GM12878 (cell line): ENCODE measurements around the gene SLC4A2. TPM values are rescaled to one million over a fixed set of nuclear protein-coding genes. Genes with fewer than 3 reads are reported as not detected.

Source experiments
- CEBPB ChIP-seq, 2 experiments: fragments of 150-350 bp in 1 of 2; IDR thresholded peaks; 2 replicates each; pipeline ENCODE4 v1.6.1; 2012 to 2014; ENCODE audit warnings: low read depth in 2 of 2, low read length in 2 of 2, borderline replicate concordance in 1 of 2, inconsistent platforms in 1 of 2
- EED ChIP-seq: sonication (generic); IDR thresholded peaks from 2 replicates; pipeline ENCODE4 v1.6.1; 2016; ENCODE audit warnings: antibody characterized with exemption, low read depth
- HDAC6 ChIP-seq: fragments of 200-600 bp; sonication (generic); IDR thresholded peaks from one replicate; pipeline ENCODE4 v1.8.0; 2017; ENCODE audit warnings: antibody characterized with exemption; ENCODE audit not compliant: unreplicated experiment
- KDM1A ChIP-seq: fragments of 200-600 bp; sonication (generic); IDR thresholded peaks from 2 replicates; pipeline ENCODE4 v1.6.1; 2016; ENCODE audit warnings: borderline replicate concordance
- MEF2B ChIP-seq: fragments of 450-650 bp; IDR thresholded peaks from 2 replicates; pipeline ENCODE4 v1.6.1; 2018; ENCODE audit warnings: mild to moderate bottlenecking, moderate library complexity; ENCODE audit not compliant: partially characterized antibody, poor library complexity, severe bottlenecking
- NFYA ChIP-seq: IDR thresholded peaks from 2 replicates; pipeline ENCODE4 v1.6.1; 2011; ENCODE audit warnings: low read depth, mild to moderate bottlenecking, low read length, improper control_type of control experiment, borderline replicate concordance
- POLR2A ChIP-seq: IDR thresholded peaks from 2 replicates; pipeline ENCODE4 v1.6.1; 2011; ENCODE audit warnings: low read depth, mild to moderate bottlenecking, low read length
- YBX1 ChIP-seq: fragments of 450-650 bp; IDR thresholded peaks from 2 replicates; pipeline ENCODE4 v1.6.1; 2016; ENCODE audit warnings: antibody characterized with exemption
- ZNF622 ChIP-seq: fragments of 450-650 bp; IDR thresholded peaks from 2 replicates; pipeline ENCODE4 v1.6.1; 2017; ENCODE audit warnings: mild to moderate bottlenecking, inconsistent platforms
- polyA plus RNA-seq, 11 experiments: library from polyadenylated mRNA; depleted of rRNA in 4 of 11; unstranded in 6 of 11; stranded (reverse) in 5 of 11; fragments of >200 nt; fragmentation: Nextera tagmentation in 4 of 11; fragmentation: Illumina TruSeq in 1 of 11; extraction: Ambion mirVana in 4 of 11; extraction: Trizol in 1 of 11; gene quantifications; 1 replicate in 1 of 11; 2 replicates in 10 of 11; pipeline versions ENCODE4 v1.2.1 to v1.2.3, GENCODE V29; 2011 to 2016; ENCODE audit warnings: inconsistent platforms in 2 of 11, missing spikeins in 2 of 11, low read depth in 1 of 11
- total RNA-seq, 4 experiments: library from RNA; depleted of rRNA in 3 of 4; stranded (reverse); fragments of >200 nt in 3 of 4; fragmentation: Illumina TruSeq in 1 of 4; extraction: Trizol in 1 of 4; gene quantifications; 2 replicates each; pipeline versions ENCODE4 v1.2.1 to v1.2.3, GENCODE V29; 2013 to 2021
- TF ChIP-seq, protein P1 (sequence below): fragments of 450-650 bp; IDR thresholded peaks from 2 replicates; pipeline ENCODE4 v1.6.1; 2018; ENCODE audit warnings: mild to moderate bottlenecking, low read depth, moderate library complexity; ENCODE audit not compliant: partially characterized antibody
- TF ChIP-seq, protein P2 (sequence below): fragments of 450-650 bp; IDR thresholded peaks from 2 replicates; pipeline ENCODE4 v1.6.1; 2017; ENCODE audit warnings: low read depth, mild to moderate bottlenecking, moderate library complexity
- TF ChIP-seq, protein P3 (sequence below): fragments of 450-650 bp; IDR thresholded peaks from 2 replicates; pipeline ENCODE4 v1.6.1; 2017; ENCODE audit warnings: mild to moderate bottlenecking, moderate library complexity
- TF ChIP-seq, protein P4 (sequence below): fragments of 450-650 bp; IDR thresholded peaks from 2 replicates; pipeline ENCODE4 v1.6.1; 2017; ENCODE audit warnings: mild to moderate bottlenecking, low read depth, inconsistent platforms; ENCODE audit not compliant: poor library complexity, severe bottlenecking

The SLC4A2 gene
- total and polyA plus RNA-seq, 10 of the 15 experiments (the other 5 are each of a cell fraction or from before 2014, with no cell fraction given), result 2.7 to 78.6 (median 30.1) TPM

DNA sequence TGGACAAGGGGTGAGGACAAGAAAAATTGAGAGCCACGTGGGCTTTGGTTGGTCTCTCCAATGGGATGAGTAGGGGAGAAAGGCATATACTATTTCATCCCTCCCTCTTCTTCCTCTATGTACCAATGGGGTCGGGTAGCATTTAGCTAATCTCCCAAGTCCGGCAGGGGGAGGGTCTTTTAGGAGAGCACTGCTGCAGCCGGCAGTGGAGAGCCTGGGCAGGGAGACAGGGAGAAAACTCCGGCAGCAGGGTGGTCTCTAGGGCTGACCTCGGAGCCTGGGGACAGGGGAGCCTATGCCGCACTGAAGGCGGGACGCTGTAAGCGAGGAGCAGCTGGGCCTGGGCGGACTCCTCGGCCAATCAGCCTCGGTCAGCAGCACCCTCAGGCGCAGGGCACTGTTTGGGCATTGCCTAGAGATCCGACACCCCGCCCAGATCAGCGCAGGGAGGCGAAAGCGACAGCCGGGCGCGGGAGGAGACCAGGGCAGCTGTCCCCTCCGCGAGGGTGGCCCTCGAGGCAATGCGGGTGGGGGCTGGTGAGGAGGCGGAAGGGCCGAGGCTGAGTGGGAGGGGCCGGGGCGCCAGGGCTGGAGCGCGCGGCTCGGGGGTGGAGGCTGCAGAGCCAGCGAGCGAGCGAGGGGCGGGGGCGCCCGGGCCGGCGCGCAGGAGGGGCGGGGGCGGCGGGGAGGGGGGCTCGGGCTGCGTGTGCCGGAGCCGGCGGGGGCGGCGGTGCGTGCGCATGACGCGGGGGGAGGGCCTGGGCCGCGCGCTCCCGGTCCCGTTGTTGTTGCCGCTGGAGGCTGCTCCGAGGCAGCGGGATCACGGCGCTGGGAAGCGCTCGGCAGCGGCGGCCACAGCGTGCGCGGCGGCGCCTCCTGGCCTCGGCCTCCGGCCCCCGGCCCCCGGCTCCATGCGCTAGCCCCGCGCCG is 26.6 kb downstream of the SLC4A2 start, which contains the start of gene AGAP3 (continued):
- TF ChIP-seq CEBPB (IDR thresholded peaks at IDR 0.05; ENCODE audit: borderline replicate concordance in 1 of 2, low read depth in 2 of 2, low read length in 2 of 2), result no peak
- TF ChIP-seq HDAC6, result no peak
- TF ChIP-seq, protein P1, sequence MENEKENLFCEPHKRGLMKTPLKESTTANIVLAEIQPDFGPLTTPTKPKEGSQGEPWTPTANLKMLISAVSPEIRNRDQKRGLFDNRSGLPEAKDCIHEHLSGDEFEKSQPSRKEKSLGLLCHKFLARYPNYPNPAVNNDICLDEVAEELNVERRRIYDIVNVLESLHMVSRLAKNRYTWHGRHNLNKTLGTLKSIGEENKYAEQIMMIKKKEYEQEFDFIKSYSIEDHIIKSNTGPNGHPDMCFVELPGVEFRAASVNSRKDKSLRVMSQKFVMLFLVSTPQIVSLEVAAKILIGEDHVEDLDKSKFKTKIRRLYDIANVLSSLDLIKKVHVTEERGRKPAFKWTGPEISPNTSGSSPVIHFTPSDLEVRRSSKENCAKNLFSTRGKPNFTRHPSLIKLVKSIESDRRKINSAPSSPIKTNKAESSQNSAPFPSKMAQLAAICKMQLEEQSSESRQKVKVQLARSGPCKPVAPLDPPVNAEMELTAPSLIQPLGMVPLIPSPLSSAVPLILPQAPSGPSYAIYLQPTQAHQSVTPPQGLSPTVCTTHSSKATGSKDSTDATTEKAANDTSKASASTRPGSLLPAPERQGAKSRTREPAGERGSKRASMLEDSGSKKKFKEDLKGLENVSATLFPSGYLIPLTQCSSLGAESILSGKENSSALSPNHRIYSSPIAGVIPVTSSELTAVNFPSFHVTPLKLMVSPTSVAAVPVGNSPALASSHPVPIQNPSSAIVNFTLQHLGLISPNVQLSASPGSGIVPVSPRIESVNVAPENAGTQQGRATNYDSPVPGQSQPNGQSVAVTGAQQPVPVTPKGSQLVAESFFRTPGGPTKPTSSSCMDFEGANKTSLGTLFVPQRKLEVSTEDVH, result no peak
- no peak for TF ChIP-seq NFYA
- TF ChIP-seq MEF2B, result no peak
- no peak for TF ChIP-seq ZNF622
- TF ChIP-seq EED, result no peak
- TF ChIP-seq, protein P2, sequence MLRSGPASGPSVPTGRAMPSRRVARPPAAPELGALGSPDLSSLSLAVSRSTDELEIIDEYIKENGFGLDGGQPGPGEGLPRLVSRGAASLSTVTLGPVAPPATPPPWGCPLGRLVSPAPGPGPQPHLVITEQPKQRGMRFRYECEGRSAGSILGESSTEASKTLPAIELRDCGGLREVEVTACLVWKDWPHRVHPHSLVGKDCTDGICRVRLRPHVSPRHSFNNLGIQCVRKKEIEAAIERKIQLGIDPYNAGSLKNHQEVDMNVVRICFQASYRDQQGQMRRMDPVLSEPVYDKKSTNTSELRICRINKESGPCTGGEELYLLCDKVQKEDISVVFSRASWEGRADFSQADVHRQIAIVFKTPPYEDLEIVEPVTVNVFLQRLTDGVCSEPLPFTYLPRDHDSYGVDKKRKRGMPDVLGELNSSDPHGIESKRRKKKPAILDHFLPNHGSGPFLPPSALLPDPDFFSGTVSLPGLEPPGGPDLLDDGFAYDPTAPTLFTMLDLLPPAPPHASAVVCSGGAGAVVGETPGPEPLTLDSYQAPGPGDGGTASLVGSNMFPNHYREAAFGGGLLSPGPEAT, result no peak
- TF ChIP-seq, protein P3, sequence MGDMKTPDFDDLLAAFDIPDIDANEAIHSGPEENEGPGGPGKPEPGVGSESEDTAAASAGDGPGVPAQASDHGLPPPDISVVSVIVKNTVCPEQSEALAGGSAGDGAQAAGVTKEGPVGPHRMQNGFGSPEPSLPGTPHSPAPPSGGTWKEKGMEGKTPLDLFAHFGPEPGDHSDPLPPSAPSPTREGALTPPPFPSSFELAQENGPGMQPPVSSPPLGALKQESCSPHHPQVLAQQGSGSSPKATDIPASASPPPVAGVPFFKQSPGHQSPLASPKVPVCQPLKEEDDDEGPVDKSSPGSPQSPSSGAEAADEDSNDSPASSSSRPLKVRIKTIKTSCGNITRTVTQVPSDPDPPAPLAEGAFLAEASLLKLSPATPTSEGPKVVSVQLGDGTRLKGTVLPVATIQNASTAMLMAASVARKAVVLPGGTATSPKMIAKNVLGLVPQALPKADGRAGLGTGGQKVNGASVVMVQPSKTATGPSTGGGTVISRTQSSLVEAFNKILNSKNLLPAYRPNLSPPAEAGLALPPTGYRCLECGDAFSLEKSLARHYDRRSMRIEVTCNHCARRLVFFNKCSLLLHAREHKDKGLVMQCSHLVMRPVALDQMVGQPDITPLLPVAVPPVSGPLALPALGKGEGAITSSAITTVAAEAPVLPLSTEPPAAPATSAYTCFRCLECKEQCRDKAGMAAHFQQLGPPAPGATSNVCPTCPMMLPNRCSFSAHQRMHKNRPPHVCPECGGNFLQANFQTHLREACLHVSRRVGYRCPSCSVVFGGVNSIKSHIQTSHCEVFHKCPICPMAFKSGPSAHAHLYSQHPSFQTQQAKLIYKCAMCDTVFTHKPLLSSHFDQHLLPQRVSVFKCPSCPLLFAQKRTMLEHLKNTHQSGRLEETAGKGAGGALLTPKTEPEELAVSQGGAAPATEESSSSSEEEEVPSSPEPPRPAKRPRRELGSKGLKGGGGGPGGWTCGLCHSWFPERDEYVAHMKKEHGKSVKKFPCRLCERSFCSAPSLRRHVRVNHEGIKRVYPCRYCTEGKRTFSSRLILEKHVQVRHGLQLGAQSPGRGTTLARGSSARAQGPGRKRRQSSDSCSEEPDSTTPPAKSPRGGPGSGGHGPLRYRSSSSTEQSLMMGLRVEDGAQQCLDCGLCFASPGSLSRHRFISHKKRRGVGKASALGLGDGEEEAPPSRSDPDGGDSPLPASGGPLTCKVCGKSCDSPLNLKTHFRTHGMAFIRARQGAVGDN, result no peak
- TF ChIP-seq KDM1A, result no peak
- TF ChIP-seq YBX1, result no peak
- TF ChIP-seq, protein P4, sequence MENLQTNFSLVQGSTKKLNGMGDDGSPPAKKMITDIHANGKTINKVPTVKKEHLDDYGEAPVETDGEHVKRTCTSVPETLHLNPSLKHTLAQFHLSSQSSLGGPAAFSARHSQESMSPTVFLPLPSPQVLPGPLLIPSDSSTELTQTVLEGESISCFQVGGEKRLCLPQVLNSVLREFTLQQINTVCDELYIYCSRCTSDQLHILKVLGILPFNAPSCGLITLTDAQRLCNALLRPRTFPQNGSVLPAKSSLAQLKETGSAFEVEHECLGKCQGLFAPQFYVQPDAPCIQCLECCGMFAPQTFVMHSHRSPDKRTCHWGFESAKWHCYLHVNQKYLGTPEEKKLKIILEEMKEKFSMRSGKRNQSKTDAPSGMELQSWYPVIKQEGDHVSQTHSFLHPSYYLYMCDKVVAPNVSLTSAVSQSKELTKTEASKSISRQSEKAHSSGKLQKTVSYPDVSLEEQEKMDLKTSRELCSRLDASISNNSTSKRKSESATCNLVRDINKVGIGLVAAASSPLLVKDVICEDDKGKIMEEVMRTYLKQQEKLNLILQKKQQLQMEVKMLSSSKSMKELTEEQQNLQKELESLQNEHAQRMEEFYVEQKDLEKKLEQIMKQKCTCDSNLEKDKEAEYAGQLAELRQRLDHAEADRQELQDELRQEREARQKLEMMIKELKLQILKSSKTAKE, result no peak
- peak; percentile 85 for TF ChIP-seq POLR2A
